Astrocyte (in vitro differentiated cells and primary cell): ENCODE results near the gene ARSG. TPM values are rescaled to one million over a fixed set of nuclear protein-coding genes. Genes with fewer than 3 reads are reported as not detected.
A peak's percentile ranks its signal among the peaks of the same experiment; 100 is the strongest.

Experiments used
- DNase-seq: peaks from one replicate; pipeline ENCODE4 v3.0.0-alpha.2; 2010; ENCODE audit warnings: low read depth
- FAIRE-seq: peaks from 2 replicates; lab custom pipeline; 2011; peaks lifted over from hg19 to GRCh38; lab: Jason Lieb, UNC
- H2AFZ ChIP-seq: 2 replicates; pipeline ENCODE4 v1.6.0; 2012; ENCODE audit warnings: low read depth, low read length, inconsistent platforms
- H3K27ac ChIP-seq: 2 replicates; pipeline ENCODE4 v1.5.1; 2011; ENCODE audit warnings: low read depth, low read length, inconsistent platforms
- H3K27me3 ChIP-seq: 2 replicates; pipeline ENCODE4 v1.6.0; 2011; ENCODE audit warnings: low read length, inconsistent platforms; ENCODE audit not compliant: insufficient read depth
- H3K36me3 ChIP-seq: 2 replicates; pipeline ENCODE4 v1.5.1; 2011; ENCODE audit warnings: low read length, inconsistent platforms; ENCODE audit not compliant: insufficient read depth
- H3K4me1 ChIP-seq: 2 replicates; pipeline ENCODE4 v1.5.1; 2011; ENCODE audit warnings: low read length, inconsistent platforms; ENCODE audit not compliant: insufficient read depth
- H3K4me2 ChIP-seq: 2 replicates; pipeline ENCODE4 v1.6.0; 2012; ENCODE audit warnings: low read length, inconsistent platforms
- H3K4me3 ChIP-seq: 2 replicates; pipeline ENCODE4 v1.5.1; 2011; ENCODE audit warnings: low read depth, mild to moderate bottlenecking, low read length, inconsistent platforms; ENCODE audit not compliant: insufficient read depth
- H3K79me2 ChIP-seq: 2 replicates; pipeline ENCODE4 v1.6.0; 2012; ENCODE audit warnings: mild to moderate bottlenecking, low read length, inconsistent platforms; ENCODE audit not compliant: insufficient read depth
- H3K9ac ChIP-seq: 2 replicates; pipeline ENCODE4 v1.6.0; 2012; ENCODE audit warnings: mild to moderate bottlenecking, low read length, inconsistent platforms
- H3K9me3 ChIP-seq: 2 replicates; pipeline ENCODE4 v1.5.1; 2012; ENCODE audit warnings: low read depth, mild to moderate bottlenecking, low read length, inconsistent platforms; ENCODE audit not compliant: insufficient read depth
- H4K20me1 ChIP-seq: 2 replicates; pipeline ENCODE4 v1.6.0; 2012; ENCODE audit warnings: low read length, inconsistent platforms; ENCODE audit not compliant: insufficient read depth
- H3K27ac Mint-ChIP-seq: one replicate; pipeline ENCODE4 v1.8.0; 2021; ENCODE audit warnings: mild to moderate bottlenecking, mixed read lengths; ENCODE audit not compliant: unreplicated experiment
- H3K27me3 Mint-ChIP-seq: one replicate; pipeline ENCODE4 v1.8.0; 2021; ENCODE audit warnings: low read depth, mixed read lengths; ENCODE audit not compliant: unreplicated experiment
- H3K36me3 Mint-ChIP-seq: one replicate; pipeline ENCODE4 v1.8.0; 2021; ENCODE audit warnings: low read depth, mixed read lengths; ENCODE audit not compliant: unreplicated experiment
- H3K4me1 Mint-ChIP-seq: one replicate; pipeline ENCODE4 v1.8.0; 2021; ENCODE audit warnings: low read depth, mixed read lengths; ENCODE audit not compliant: unreplicated experiment
- H3K4me3 Mint-ChIP-seq: one replicate; pipeline ENCODE4 v1.8.0; 2021; ENCODE audit warnings: mild to moderate bottlenecking, moderate library complexity, mixed read lengths; ENCODE audit not compliant: unreplicated experiment
- H3K9me3 Mint-ChIP-seq: one replicate; pipeline ENCODE4 v1.8.0; 2021; ENCODE audit warnings: mild to moderate bottlenecking, mixed read lengths; ENCODE audit not compliant: unreplicated experiment
- CTCF ChIP-seq: IDR thresholded peaks from 2 replicates; pipeline ENCODE4 v1.5.1; 2011; ENCODE audit warnings: low read depth, mild to moderate bottlenecking, inconsistent platforms, low read length, moderate library complexity; ENCODE audit not compliant: insufficient read depth
- EZH2 ChIP-seq: IDR thresholded peaks from 2 replicates; pipeline ENCODE4 v1.6.1; 2012; ENCODE audit warnings: mild to moderate bottlenecking, low read length, inconsistent platforms; ENCODE audit not compliant: insufficient read depth
- total RNA-seq: library from RNA; stranded (reverse); gene quantifications from 2 replicates; pipeline ENCODE4 v1.2.1, GENCODE V29; 2021

ARSG gene
- total RNA-seq, 1 donor from 2014 or later = 2.6 TPM

DNA sequence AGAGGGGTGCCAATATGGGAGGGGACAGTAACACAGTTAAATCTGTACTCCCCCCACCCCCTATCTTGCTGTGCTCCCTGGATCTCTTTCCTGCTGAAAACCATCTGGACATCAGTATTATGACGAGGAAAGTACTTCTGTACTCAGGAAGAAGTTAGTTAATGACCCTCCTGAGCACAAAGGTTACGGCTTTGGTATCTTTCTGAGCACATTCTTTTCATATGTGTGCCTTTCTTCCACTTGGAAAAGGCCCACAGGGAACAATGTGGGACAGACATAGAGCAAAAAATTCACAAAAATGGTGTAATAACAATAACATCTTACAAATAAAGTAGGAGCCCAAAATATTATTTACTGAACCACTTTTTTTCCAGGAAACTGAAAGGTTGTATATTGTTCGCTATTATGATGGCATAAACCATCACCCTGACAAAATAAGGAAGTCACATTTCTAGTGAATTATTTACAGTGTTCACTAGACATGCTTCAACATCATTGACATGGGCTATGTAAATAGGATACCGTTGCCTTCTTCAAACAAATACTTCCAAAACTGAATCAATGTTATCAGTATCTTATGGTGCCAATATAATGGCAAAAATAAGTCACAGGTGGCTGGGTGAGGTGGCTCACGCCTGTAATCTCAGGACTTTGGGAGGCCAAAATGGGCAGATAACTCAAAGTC, 160.5 kb downstream of the ARSG start:
- Mint-ChIP-seq H3K9me3 (no peaks in the 10 kb centered on the region), H3K36me3 (peaks cover 18% of the 10 kb centered on the region), H3K27me3 (no peaks in the 10 kb centered on the region), H3K27ac (no peak overlapping the region), H3K4me3 (no peak overlapping the region), H3K4me1 (peaks cover 17% of the 10 kb centered on the region)
- H3K79me2 ChIP-seq = peaks cover 31% of the 10 kb centered on the region
- DNase-seq = no peak
- FAIRE-seq = no peak
- no peak overlapping the region for H2AFZ ChIP-seq
- no peak overlapping the region for H3K27ac ChIP-seq
- H3K4me3 ChIP-seq = no peak overlapping the region
- no peak overlapping the region for H3K4me2 ChIP-seq
- H3K9me3 ChIP-seq = no peaks in the 10 kb centered on the region
- TF ChIP-seq EZH2 (no peak), CTCF (no peak)
- no peak overlapping the region for H3K9ac ChIP-seq
- peaks cover 57% of the 10 kb centered on the region for H4K20me1 ChIP-seq
- H3K27me3 ChIP-seq = no peaks in the 10 kb centered on the region
- peaks cover 16% of the 10 kb centered on the region for H3K4me1 ChIP-seq
- peaks cover 10% of the 10 kb centered on the region for H3K36me3 ChIP-seq

GRCh38 chr17:68452724-68453290, 161.5 kb downstream of the ARSG start:
- Mint-ChIP-seq H3K27ac (peak overlapping the region; percentile 13), H3K4me3 (no peak overlapping the region), H3K36me3 (peaks cover 18% of the 10 kb centered on the region), H3K9me3 (no peaks in the 10 kb centered on the region), H3K4me1 (peaks cover 17% of the 10 kb centered on the region), H3K27me3 (no peaks in the 10 kb centered on the region)
- H3K4me3 ChIP-seq = no peak overlapping the region
- H4K20me1 ChIP-seq = peaks cover 57% of the 10 kb centered on the region
- H3K4me1 ChIP-seq = peaks cover 16% of the 10 kb centered on the region
- no peak for FAIRE-seq
- H3K79me2 ChIP-seq = peaks cover 31% of the 10 kb centered on the region
- peaks cover 9% of the 10 kb centered on the region for H3K36me3 ChIP-seq
- no peaks in the 10 kb centered on the region for H3K9me3 ChIP-seq
- no peak for DNase-seq
- H2AFZ ChIP-seq = no peak overlapping the region
- no peak overlapping the region for H3K27ac ChIP-seq
- no peak overlapping the region for H3K9ac ChIP-seq
- no peaks in the 10 kb centered on the region for H3K27me3 ChIP-seq
- TF ChIP-seq EZH2 (no peak), CTCF (no peak)
- H3K4me2 ChIP-seq = no peak overlapping the region
